ENCODE data around the gene PKP4. TPM values are rescaled to one million over a fixed set of nuclear protein-coding genes. Genes with fewer than 3 reads are reported as not detected.

The PKP4 gene
- total and polyA plus RNA-seq, 9 donors = 22.7 to 60.9 (median 46.6) TPM

- DNase-seq = no peak
- TF ChIP-seq POLR2A (IDR thresholded peaks at IDR 0.05) (no peak), CTCF (IDR thresholded peaks at IDR 0.05) (no peak), EP300 (IDR thresholded peaks at IDR 0.05) (no peak)
- Histone ChIP-seq H3K4me3 (no peak overlapping the region), H3K27ac (no peak overlapping the region), H3K9me3 (no peaks in the 10 kb centered on the region), H3K27me3 (no peaks in the 10 kb centered on the region), H3K36me3 (no peaks in the 10 kb centered on the region), H3K4me1 (ENCODE audit: insufficient read depth) (peaks cover 2% of the 10 kb centered on the region)
- intact Hi-C loops (cut with DNase I) = no loop called here
- 89 to 92% (median 90%) methylated on average over 10 of the region's 10 CpGs for WGBS, 3 donors
Measured at GRCh38 chr2:158716921-158717320, 260.2 kb downstream of the PKP4 start.

- Histone ChIP-seq H3K27ac (no peak overlapping the region), H3K27me3 (no peaks in the 10 kb centered on the region), H3K36me3 (no peaks in the 10 kb centered on the region), H3K9me3 (no peaks in the 10 kb centered on the region), H3K4me3 (no peak overlapping the region), H3K4me1 (ENCODE audit: insufficient read depth) (peaks cover 2% of the 10 kb centered on the region)
- 88 to 94% (median 92%) methylated on average over 14 of the region's 14 CpGs for WGBS, 3 donors
- TF ChIP-seq CTCF (IDR thresholded peaks at IDR 0.05) = no peak
- TF ChIP-seq EP300 (IDR thresholded peaks at IDR 0.05) = no peak
- no peak for TF ChIP-seq POLR2A (IDR thresholded peaks at IDR 0.05)
- no peak for DNase-seq
- intact Hi-C loops (cut with DNase I) = no loop called here
Measured at GRCh38 chr2:158717366-158718195, 260.8 kb downstream of the PKP4 start.

- intact Hi-C loops (cut with DNase I) = no loop called here
- no peaks in the 10 kb centered on the region for H3K9me3 ChIP-seq
- no peak overlapping the region for H3K27ac ChIP-seq
- H3K36me3 ChIP-seq = no peaks in the 10 kb centered on the region
- no peak overlapping the region for H3K4me3 ChIP-seq
- no peak for TF ChIP-seq CTCF (IDR thresholded peaks at IDR 0.05)
- TF ChIP-seq POLR2A (IDR thresholded peaks at IDR 0.05) = no peak
- TF ChIP-seq EP300 (IDR thresholded peaks at IDR 0.05) = no peak
- no peaks in the 10 kb centered on the region for H3K27me3 ChIP-seq
- H3K4me1 ChIP-seq (ENCODE audit: insufficient read depth) = peaks cover 2% of the 10 kb centered on the region
- DNase-seq = no peak
Measured at GRCh38 chr2:158718196-158718585, 261.4 kb downstream of the PKP4 start.

GRCh38 chr2:158718851-158719250, 262.1 kb downstream of the PKP4 start:
- H3K36me3 ChIP-seq = no peaks in the 10 kb centered on the region
- DNase-seq = no peak
- WGBS, 3 donors = 93 to 97% (median 95%) methylated on average over 5 of the region's 5 CpGs
- no peak overlapping the region for H3K4me3 ChIP-seq
- H3K27me3 ChIP-seq = no peaks in the 10 kb centered on the region
- no peaks in the 10 kb centered on the region for H3K9me3 ChIP-seq
- H3K27ac ChIP-seq = no peak overlapping the region
- intact Hi-C loops (cut with DNase I) = no loop called here
- peaks cover 2% of the 10 kb centered on the region for H3K4me1 ChIP-seq (ENCODE audit: insufficient read depth)
- TF ChIP-seq CTCF (IDR thresholded peaks at IDR 0.05) = no peak
- no peak for TF ChIP-seq POLR2A (IDR thresholded peaks at IDR 0.05)
- no peak for TF ChIP-seq EP300 (IDR thresholded peaks at IDR 0.05)

All from ovary (tissue), 9 donors.